Adrenal gland (tissue), 5 donors: Measurements from ENCODE around the gene CADPS.

Experiments
- POLR2A ChIP-seq, 2 donors: fragments of 450-650 bp; IDR thresholded peaks; one replicate each; pipeline ENCODE4 v1.6.1; 2017; ENCODE audit warnings: antibody characterized with exemption in 2 of 2, mild to moderate bottlenecking in 2 of 2, moderate library complexity in 1 of 2
- TF ChIP-seq, protein P1 (sequence below), 6 experiments: fragments of 450-650 bp in 4 of 6; fragments of 200-600 bp in 2 of 6; sonication (generic) in 1 of 6; IDR thresholded peaks; 1 replicate in 5 of 6; 2 replicates in 1 of 6; pipeline versions ENCODE4 v1.5.1 to v1.8.0; 2016 to 2021; ENCODE audit warnings: antibody characterized with exemption in 6 of 6, mild to moderate bottlenecking in 2 of 6, moderate library complexity in 1 of 6
- donor health status: DM: no; HTN: no; CAD: no.

DNA sequence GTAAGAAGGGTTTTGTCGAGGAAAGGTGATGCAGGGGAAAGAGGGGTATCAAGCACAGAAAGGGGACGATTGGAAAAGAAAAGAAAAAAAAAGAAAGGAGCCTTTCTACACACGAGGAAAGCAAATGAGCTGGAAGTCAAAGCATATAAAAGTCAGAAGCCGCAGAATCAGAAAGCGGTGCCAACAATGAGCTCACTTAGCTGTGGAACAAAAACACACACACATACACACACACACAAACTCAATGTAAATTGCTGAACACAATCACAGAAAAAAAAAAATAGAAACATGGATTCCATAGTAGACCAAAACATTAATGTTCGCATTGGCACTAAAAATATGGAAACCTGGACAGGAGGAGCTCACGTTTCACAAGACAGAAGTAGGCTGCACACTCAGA, 438.4 kb downstream of the CADPS start:
- TF ChIP-seq, protein P1, sequence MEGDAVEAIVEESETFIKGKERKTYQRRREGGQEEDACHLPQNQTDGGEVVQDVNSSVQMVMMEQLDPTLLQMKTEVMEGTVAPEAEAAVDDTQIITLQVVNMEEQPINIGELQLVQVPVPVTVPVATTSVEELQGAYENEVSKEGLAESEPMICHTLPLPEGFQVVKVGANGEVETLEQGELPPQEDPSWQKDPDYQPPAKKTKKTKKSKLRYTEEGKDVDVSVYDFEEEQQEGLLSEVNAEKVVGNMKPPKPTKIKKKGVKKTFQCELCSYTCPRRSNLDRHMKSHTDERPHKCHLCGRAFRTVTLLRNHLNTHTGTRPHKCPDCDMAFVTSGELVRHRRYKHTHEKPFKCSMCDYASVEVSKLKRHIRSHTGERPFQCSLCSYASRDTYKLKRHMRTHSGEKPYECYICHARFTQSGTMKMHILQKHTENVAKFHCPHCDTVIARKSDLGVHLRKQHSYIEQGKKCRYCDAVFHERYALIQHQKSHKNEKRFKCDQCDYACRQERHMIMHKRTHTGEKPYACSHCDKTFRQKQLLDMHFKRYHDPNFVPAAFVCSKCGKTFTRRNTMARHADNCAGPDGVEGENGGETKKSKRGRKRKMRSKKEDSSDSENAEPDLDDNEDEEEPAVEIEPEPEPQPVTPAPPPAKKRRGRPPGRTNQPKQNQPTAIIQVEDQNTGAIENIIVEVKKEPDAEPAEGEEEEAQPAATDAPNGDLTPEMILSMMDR (IDR thresholded peaks at IDR 0.05): no peak
- no peak for TF ChIP-seq POLR2A (IDR thresholded peaks at IDR 0.05)
